Mucosa of descending colon (tissue), 3 donors: ENCODE measurements around the gene SPTBN5. TPM values are rescaled to one million over a fixed set of nuclear protein-coding genes. Genes with fewer than 3 reads are reported as not detected.

Experiments
- ATAC-seq: fragments of 200-7000 bp; cut with Tn5 transposase; one replicate; pipeline ENCODE4 v1.9.1; 2020; ENCODE audit warnings: mild to moderate bottlenecking, moderate library complexity
- DNase-seq, 3 donors: peaks; one replicate each; pipeline ENCODE4 v3.0.0-alpha.2; 2020
- H3K36me3 ChIP-seq: fragments of 200-600 bp; one replicate; pipeline ENCODE4 v1.8.0; 2021; ENCODE audit warnings: low read depth, mild to moderate bottlenecking
- H3K4me1 ChIP-seq: fragments of 200-600 bp; one replicate; pipeline ENCODE4 v1.8.0; 2021; ENCODE audit warnings: low read depth, mild to moderate bottlenecking
- H3K4me3 ChIP-seq: fragments of 200-600 bp; one replicate; pipeline ENCODE4 v1.8.0; 2021; ENCODE audit warnings: mild to moderate bottlenecking
- H3K9me3 ChIP-seq: fragments of 200-600 bp; one replicate; pipeline ENCODE4 v1.8.0; 2021; ENCODE audit warnings: mild to moderate bottlenecking
- intact Hi-C, 2 donors: fragments of 100-400 bp; cut with DNase I in 1 of 2; cut with micrococcal nuclease in 1 of 2; formaldehyde crosslinking; loops; one replicate each; pipeline versions ENCODE4 v1.11.0 to v1.11.1; 2022; cut with DNase I, micrococcal nuclease
- total RNA-seq, 3 donors: library from RNA; stranded (reverse); fragmentation: NEBNext Ultra II Directional in 2 of 3; extraction: Animal tissue kit (Norgen Biotek cat#: 25700) in 2 of 3; gene quantifications; one replicate each; pipeline versions ENCODE4 v1.2.1 to v1.2.4, GENCODE V29; 2021 to 2023
- TF ChIP-seq, protein P1 (sequence below): fragments of 200-600 bp; IDR thresholded peaks from one replicate; pipeline ENCODE4 v1.8.0; 2022; ENCODE audit warnings: antibody characterized with exemption, mild to moderate bottlenecking
- donor health status: DM: no; HTN: no; CAD: no; lungs with moderate emphysema.
- donor health status: DM: no; HTN: no; CAD: no.
- donor health status: DM: no; HTN: yes; CAD: no.

Gene SPTBN5
- total RNA-seq, 3 donors from 2014 or later: 0.36 to 2.2 (median 0.87) TPM

DNA sequence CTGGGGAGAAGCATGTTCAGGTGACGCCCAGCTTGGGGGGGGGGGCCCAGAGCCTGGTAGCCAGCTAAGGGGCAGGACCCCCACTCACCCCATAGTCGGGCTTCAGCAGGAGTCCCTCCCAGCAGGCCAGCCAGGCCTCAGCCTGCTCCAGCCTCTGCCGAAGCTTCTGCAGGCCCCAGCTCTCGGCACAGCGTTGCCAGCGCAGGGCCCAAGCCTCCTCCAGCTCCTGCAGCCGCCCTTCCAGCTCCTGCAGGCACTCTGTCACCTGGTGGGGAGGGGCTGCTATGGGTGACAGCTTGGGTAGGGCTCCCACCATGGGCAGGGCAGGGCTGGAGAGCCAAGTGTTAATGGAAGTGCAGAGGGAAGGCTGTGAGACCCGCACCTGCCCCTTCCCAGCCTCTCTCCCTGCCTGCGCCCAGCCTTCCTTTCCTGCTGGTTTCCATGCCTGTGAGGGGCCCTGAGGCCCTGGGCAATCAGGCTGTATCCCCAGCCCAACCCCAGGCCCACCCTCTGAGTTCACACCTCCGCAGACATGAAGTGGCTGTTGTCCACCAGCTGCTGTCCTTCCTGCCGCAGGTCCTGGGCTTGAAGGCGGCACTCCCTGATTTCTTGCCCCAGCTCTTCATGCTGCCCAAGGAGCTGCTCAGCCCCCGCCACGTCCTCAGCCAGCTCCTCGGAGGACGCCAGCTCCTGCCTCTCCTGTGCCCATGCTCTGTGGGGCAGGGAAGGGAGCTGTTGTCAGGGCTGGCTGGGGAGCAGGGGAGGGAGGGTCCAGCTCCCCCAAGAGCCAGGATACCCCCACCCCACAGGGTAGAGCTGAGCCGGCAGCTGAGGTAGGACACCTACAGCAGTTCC, 40.9 kb downstream of the SPTBN5 start:
- Histone ChIP-seq H3K4me3 (no peak overlapping the region), H3K9me3 (no peaks in the 10 kb centered on the region), H3K36me3 (no peaks in the 10 kb centered on the region), H3K4me1 (no peaks in the 10 kb centered on the region)
- intact Hi-C loops: no loop called here
- no peak for DNase-seq
- TF ChIP-seq, protein P1, sequence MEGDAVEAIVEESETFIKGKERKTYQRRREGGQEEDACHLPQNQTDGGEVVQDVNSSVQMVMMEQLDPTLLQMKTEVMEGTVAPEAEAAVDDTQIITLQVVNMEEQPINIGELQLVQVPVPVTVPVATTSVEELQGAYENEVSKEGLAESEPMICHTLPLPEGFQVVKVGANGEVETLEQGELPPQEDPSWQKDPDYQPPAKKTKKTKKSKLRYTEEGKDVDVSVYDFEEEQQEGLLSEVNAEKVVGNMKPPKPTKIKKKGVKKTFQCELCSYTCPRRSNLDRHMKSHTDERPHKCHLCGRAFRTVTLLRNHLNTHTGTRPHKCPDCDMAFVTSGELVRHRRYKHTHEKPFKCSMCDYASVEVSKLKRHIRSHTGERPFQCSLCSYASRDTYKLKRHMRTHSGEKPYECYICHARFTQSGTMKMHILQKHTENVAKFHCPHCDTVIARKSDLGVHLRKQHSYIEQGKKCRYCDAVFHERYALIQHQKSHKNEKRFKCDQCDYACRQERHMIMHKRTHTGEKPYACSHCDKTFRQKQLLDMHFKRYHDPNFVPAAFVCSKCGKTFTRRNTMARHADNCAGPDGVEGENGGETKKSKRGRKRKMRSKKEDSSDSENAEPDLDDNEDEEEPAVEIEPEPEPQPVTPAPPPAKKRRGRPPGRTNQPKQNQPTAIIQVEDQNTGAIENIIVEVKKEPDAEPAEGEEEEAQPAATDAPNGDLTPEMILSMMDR: no peak
- ATAC-seq: no peak

DNA sequence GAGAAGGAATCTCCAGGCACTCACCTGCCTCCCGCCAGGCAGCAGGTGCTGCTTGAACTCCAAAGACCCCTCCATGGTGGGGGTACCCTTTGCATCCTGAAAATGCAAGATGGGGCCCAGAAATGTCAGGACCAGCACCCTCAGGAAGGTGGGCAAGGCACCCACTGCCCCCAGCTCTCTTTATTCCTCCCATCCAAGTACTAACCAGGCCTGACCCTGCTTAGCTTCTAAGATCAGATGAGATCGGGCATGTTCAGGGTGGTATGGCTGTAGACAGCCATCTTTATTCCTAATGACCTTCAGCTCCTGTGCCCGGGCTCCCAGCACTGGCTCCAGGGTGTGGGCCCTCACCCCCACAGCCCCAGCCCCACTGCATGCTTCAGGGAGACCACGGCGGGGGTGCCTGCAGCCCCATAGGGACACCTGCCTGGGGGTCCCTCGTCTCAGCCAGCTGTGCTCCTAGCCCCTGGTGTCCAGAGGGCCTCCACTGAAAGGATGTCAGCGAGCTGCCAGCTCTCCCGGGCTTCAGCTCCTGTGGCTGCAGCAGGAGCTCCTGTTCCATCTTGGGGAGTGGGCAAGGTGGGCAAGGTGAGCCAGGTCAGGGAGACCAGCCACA, 42.0 kb downstream of the SPTBN5 start:
- intact Hi-C loops: no loop called here
- H3K4me3 ChIP-seq: no peak overlapping the region
- H3K4me1 ChIP-seq: no peaks in the 10 kb centered on the region
- ATAC-seq (no peak), DNase-seq (no peak)
- no peaks in the 10 kb centered on the region for H3K9me3 ChIP-seq
- H3K36me3 ChIP-seq: no peaks in the 10 kb centered on the region
- TF ChIP-seq, protein P1: no peak

DNA sequence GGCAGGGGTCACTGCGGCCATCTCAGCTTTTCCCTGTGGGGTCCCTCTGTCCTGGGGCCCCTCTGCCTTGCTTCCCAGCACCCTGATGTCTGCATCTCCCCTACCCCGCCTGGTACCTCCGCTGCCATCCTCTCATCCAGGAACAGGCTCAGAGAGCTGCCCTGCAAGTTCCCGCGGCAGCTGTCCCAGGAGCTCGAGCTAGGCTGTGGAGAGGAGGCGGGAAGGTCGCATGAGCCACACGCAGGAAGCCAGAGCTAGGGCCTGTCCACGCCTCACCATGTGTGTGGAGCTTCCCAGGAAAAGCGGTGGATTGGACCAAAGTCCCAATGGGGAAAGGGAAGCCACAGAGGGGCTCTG, 42.7 kb downstream of the SPTBN5 start:
- Histone ChIP-seq H3K9me3 (no peaks in the 10 kb centered on the region), H3K4me1 (no peaks in the 10 kb centered on the region), H3K36me3 (no peaks in the 10 kb centered on the region), H3K4me3 (no peak overlapping the region)
- TF ChIP-seq, protein P1: no peak
- ATAC-seq (no peak), DNase-seq (no peak)
- intact Hi-C loops: no loop called here

DNA sequence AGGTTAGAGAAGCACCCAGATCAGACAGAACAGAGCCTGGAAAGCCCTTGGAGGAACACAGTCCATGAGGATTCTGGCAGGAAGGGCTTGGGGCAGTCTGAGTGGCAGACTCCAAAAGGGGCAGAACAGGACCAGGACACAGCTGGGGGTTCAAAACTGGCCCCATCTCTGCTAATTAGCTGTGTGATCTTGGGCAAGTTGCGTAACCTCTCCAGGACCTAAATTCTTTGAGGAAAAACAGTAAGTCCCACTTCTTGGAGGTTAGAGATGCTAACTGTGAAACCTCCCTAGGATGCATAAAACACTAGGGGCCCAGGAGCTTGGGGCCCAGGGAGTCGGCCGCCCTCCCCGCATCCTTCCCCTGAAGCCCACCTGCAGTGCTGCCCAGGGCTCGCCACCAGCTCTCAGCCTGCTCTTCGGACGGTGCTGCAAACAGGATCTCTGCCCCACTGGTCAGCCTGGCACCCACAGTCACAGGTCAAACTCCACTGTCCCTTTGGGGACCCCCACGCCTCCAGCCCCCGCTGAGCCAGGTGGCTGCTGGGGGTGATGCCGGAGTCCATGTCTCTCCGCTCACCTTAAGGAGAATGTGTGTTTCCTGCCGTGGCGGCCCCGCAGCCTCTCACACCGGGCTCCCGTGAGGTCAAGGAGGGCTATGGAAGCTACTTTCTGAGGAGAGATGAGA, 43.2 kb downstream of the SPTBN5 start:
- intact Hi-C loops: no loop called here
- no peak for ATAC-seq

DNA sequence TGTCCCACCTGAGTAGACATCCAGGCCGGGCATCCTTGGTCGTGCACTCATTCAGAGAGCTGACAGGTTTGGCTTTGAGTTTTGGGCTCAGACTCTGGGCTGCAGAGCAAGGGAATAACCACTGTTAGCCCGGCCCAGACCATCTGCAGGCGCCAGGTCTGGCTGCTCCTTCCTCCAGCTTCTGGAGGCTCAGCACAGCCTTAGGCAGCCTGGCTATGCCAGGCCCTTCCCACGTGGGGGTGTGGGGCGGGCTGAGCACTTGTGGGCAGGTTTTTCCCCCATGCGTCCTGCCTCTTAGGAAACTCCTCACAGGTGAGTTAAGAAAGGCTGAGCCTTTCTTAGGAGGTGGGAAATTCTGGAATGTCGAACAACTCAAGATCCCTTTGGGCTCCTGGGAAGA, 44.0 kb downstream of the SPTBN5 start:
- DNase-seq (no peak), ATAC-seq (no peak)
- Histone ChIP-seq H3K9me3 (no peaks in the 10 kb centered on the region), H3K36me3 (no peaks in the 10 kb centered on the region), H3K4me1 (no peaks in the 10 kb centered on the region), H3K4me3 (no peak overlapping the region)
- TF ChIP-seq, protein P1: no peak
- intact Hi-C loops: no loop called here

More for the DNA sequence above, 43.2 kb downstream of the SPTBN5 start:
- no peaks in the 10 kb centered on the region for H3K9me3 ChIP-seq
- TF ChIP-seq, protein P1: no peak
- no peaks in the 10 kb centered on the region for H3K4me1 ChIP-seq
- DNase-seq: no peak
- no peaks in the 10 kb centered on the region for H3K36me3 ChIP-seq
- no peak overlapping the region for H3K4me3 ChIP-seq
